Hepatic stellate cell (primary cell): ENCODE data around the gene PRKN.
"Not testable (repeated sequence)": the region's sequence is repeated elsewhere in the genome, so short reads cannot be mapped to it uniquely, and the experiment has no call there.

Experiments
- DNase-seq: peaks from one replicate; pipeline ENCODE4 v3.0.0; 2011; ENCODE audit warnings: low spot score

PRKN gene

GRCh38 chr6:162443101-162443500 is 284.5 kb downstream of the PRKN start:
- no peak for DNase-seq

DNA sequence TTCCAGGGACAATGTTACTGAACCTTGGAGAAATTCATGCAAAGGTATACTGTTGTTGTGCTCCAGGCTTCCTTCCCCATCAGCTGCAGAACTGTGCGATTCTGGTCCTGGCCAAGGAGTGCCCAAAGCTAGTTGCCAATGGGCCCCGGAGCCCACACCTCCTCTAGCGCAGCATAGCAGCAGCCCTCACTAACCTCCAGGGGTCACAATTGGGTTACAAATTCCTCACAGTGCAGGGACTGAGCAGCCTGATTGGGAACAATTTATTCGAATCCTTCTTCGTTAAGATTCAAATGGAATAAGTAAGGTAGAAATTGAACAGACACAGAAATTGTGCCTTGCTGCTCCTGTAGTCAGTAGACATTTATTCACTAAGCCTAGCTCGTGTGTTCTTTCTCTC is 284.9 kb downstream of the PRKN start:
- DNase-seq = no peak

- DNase-seq = no peak
Measured at GRCh38 chr6:162441991-162442390, 285.6 kb downstream of the PRKN start.

- DNase-seq = no peak
Measured at GRCh38 chr6:162438980-162439379, 288.6 kb downstream of the PRKN start.

GRCh38 chr6:162435071-162435470 is 292.5 kb downstream of the PRKN start:
- no peak for DNase-seq

DNA sequence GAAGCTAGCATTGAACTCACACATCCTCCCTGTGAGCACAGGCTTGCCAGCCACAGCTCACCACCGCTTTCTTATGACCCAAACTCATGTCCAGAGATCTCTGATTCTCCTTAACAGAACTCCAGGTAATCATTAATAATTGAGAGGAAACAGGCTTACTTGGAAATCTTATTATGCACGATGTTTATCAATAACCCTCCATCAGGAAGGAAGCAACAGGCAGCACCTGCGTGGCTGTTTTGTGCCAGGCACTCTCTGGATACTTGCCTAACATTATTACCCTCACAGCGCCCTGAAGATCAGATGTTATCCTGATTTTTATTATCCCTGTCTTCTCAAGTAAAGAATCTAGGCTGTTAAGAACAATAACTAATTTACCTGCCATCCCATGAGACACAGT is 306.6 kb downstream of the PRKN start:
- DNase-seq = no peak

- DNase-seq = no peak
Measured at GRCh38 chr6:162416831-162417537, 310.6 kb downstream of the PRKN start.

- no peak for DNase-seq
Measured at GRCh38 chr6:162416307-162416706, 311.3 kb downstream of the PRKN start.

- no peak for DNase-seq
Measured at GRCh38 chr6:162409741-162410691, 317.6 kb downstream of the PRKN start.

- no peak for DNase-seq
Measured at GRCh38 chr6:162408826-162409535, 318.6 kb downstream of the PRKN start.

GRCh38 chr6:162404951-162405350 is 322.6 kb downstream of the PRKN start:
- DNase-seq = no peak

DNA sequence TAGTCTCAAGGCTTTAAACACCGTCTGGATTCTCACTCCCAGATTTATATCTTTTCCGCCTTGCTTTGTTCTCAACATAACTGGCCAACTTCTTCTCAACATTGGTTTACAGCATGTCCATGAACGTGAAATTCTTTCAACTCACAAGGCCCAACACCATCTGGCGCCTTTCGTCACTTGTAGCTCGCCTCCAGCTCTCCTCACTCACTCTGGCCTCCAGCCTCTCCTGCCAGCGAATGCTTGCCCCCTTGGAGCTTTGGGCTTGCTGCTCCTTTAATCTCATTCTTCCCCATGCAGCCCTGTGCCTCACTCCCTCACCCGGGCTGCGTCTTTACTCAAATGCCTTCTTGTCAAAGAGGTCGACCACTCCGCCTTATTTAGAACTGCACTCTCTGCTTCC is 324.5 kb downstream of the PRKN start:
- no peak for DNase-seq

- DNase-seq = no peak
Measured at GRCh38 chr6:162395181-162395580, 332.4 kb downstream of the PRKN start.

- DNase-seq = not testable (repeated sequence)
Measured at GRCh38 chr6:162390961-162391811, 336.4 kb downstream of the PRKN start.

GRCh38 chr6:162389343-162390085 is 338.1 kb downstream of the PRKN start:
- no peak for DNase-seq

- no peak for DNase-seq
Measured at GRCh38 chr6:162388383-162388777, 339.2 kb downstream of the PRKN start.

GRCh38 chr6:162387718-162388382 is 339.7 kb downstream of the PRKN start:
- no peak for DNase-seq

- no peak for DNase-seq
Measured at GRCh38 chr6:162385980-162386379, 341.6 kb downstream of the PRKN start.

- no peak for DNase-seq
Measured at GRCh38 chr6:162379757-162380409, 347.7 kb downstream of the PRKN start.

GRCh38 chr6:162377735-162378134 is 349.8 kb downstream of the PRKN start:
- DNase-seq = no peak
